ENCODE measurements around the gene SLC2A13.
"Not testable (repeated sequence)": the region's sequence is repeated elsewhere in the genome, so short reads cannot be mapped to it uniquely, and the experiment has no call there.

The SLC2A13 gene

GRCh38 chr12:39923364-39923763 is 182.5 kb downstream of the SLC2A13 start:
- Histone ChIP-seq H3K27ac (ENCODE audit: low read length) (no peak overlapping the region), H3K27me3 (ENCODE audit: low read depth, low read length) (no peaks in the 10 kb centered on the region)

GRCh38 chr12:39922598-39922997 is 183.3 kb downstream of the SLC2A13 start:
- not testable (repeated sequence) for H3K36me3 ChIP-seq (ENCODE audit: control insufficient read depth in 1 of 2, insufficient read depth in 2 of 2, low read length in 2 of 2); H3K27ac ChIP-seq (ENCODE audit: low read length); H3K4me3 ChIP-seq (ENCODE audit: low read depth in 1 of 2, low read length in 2 of 2); H3K27me3 ChIP-seq (ENCODE audit: low read depth, low read length); H3K9me3 ChIP-seq (ENCODE audit: control insufficient read depth in 1 of 2, low read length in 2 of 2); H3K4me1 ChIP-seq (ENCODE audit: control insufficient read depth in 1 of 2, insufficient read depth in 2 of 2, low read length in 2 of 2)

More at GRCh38 chr12:39923364-39923763, 182.5 kb downstream of the SLC2A13 start:
- Histone ChIP-seq H3K36me3 (ENCODE audit: control insufficient read depth in 1 of 2, insufficient read depth in 2 of 2, low read length in 2 of 2) (no peaks in the 10 kb centered on the region), H3K4me1 (ENCODE audit: control insufficient read depth in 1 of 2, insufficient read depth in 2 of 2, low read length in 2 of 2) (no peaks in the 10 kb centered on the region), H3K4me3 (ENCODE audit: low read depth in 1 of 2, low read length in 2 of 2) (no peak overlapping the region), H3K9me3 (ENCODE audit: control insufficient read depth in 1 of 2, low read length in 2 of 2) (no peaks in the 10 kb centered on the region)

GRCh38 chr12:39920647-39921046 is 185.2 kb downstream of the SLC2A13 start:
- Histone ChIP-seq H3K9me3 (ENCODE audit: control insufficient read depth in 1 of 2, low read length in 2 of 2) (no peaks in the 10 kb centered on the region), H3K27me3 (ENCODE audit: low read depth, low read length) (no peaks in the 10 kb centered on the region), H3K4me1 (ENCODE audit: control insufficient read depth in 1 of 2, insufficient read depth in 2 of 2, low read length in 2 of 2) (no peaks in the 10 kb centered on the region), H3K36me3 (ENCODE audit: control insufficient read depth in 1 of 2, insufficient read depth in 2 of 2, low read length in 2 of 2) (no peaks in the 10 kb centered on the region), H3K27ac (ENCODE audit: low read length) (no peak overlapping the region), H3K4me3 (ENCODE audit: low read depth in 1 of 2, low read length in 2 of 2) (no peak overlapping the region)

GRCh38 chr12:39920222-39920621 is 185.7 kb downstream of the SLC2A13 start:
- H3K9me3 ChIP-seq (ENCODE audit: control insufficient read depth in 1 of 2, low read length in 2 of 2) = no peaks in the 10 kb centered on the region
- no peaks in the 10 kb centered on the region for H3K36me3 ChIP-seq (ENCODE audit: control insufficient read depth in 1 of 2, insufficient read depth in 2 of 2, low read length in 2 of 2)
- H3K27me3 ChIP-seq (ENCODE audit: low read depth, low read length) = no peaks in the 10 kb centered on the region
- no peaks in the 10 kb centered on the region for H3K4me1 ChIP-seq (ENCODE audit: control insufficient read depth in 1 of 2, insufficient read depth in 2 of 2, low read length in 2 of 2)
- H3K4me3 ChIP-seq (ENCODE audit: low read depth in 1 of 2, low read length in 2 of 2) = no peak overlapping the region
- H3K27ac ChIP-seq (ENCODE audit: low read length) = no peak overlapping the region

- H3K4me3 ChIP-seq (ENCODE audit: low read depth in 1 of 2, low read length in 2 of 2) = no peak overlapping the region
- H3K36me3 ChIP-seq (ENCODE audit: control insufficient read depth in 1 of 2, insufficient read depth in 2 of 2, low read length in 2 of 2) = no peaks in the 10 kb centered on the region
- no peaks in the 10 kb centered on the region for H3K27me3 ChIP-seq (ENCODE audit: low read depth, low read length)
- no peaks in the 10 kb centered on the region for H3K9me3 ChIP-seq (ENCODE audit: control insufficient read depth in 1 of 2, low read length in 2 of 2)
- no peaks in the 10 kb centered on the region for H3K4me1 ChIP-seq (ENCODE audit: control insufficient read depth in 1 of 2, insufficient read depth in 2 of 2, low read length in 2 of 2)
- H3K27ac ChIP-seq (ENCODE audit: low read length) = no peak overlapping the region
These were observed 186.1 kb downstream of the SLC2A13 start for GRCh38 chr12:39919790-39920189.

GRCh38 chr12:39915249-39915648 is 190.6 kb downstream of the SLC2A13 start:
- Histone ChIP-seq H3K4me3 (ENCODE audit: low read depth in 1 of 2, low read length in 2 of 2) (no peak overlapping the region), H3K36me3 (ENCODE audit: control insufficient read depth in 1 of 2, insufficient read depth in 2 of 2, low read length in 2 of 2) (no peaks in the 10 kb centered on the region), H3K9me3 (ENCODE audit: control insufficient read depth in 1 of 2, low read length in 2 of 2) (no peaks in the 10 kb centered on the region), H3K27me3 (ENCODE audit: low read depth, low read length) (no peaks in the 10 kb centered on the region), H3K4me1 (ENCODE audit: control insufficient read depth in 1 of 2, insufficient read depth in 2 of 2, low read length in 2 of 2) (no peaks in the 10 kb centered on the region), H3K27ac (ENCODE audit: low read length) (no peak overlapping the region)

- H3K27me3 ChIP-seq (ENCODE audit: low read depth, low read length) = no peaks in the 10 kb centered on the region
- H3K36me3 ChIP-seq (ENCODE audit: control insufficient read depth in 1 of 2, insufficient read depth in 2 of 2, low read length in 2 of 2) = no peaks in the 10 kb centered on the region
- no peak overlapping the region for H3K4me3 ChIP-seq (ENCODE audit: low read depth in 1 of 2, low read length in 2 of 2)
- no peaks in the 10 kb centered on the region for H3K4me1 ChIP-seq (ENCODE audit: control insufficient read depth in 1 of 2, insufficient read depth in 2 of 2, low read length in 2 of 2)
- no peaks in the 10 kb centered on the region for H3K9me3 ChIP-seq (ENCODE audit: control insufficient read depth in 1 of 2, low read length in 2 of 2)
- H3K27ac ChIP-seq (ENCODE audit: low read length) = no peak overlapping the region
These were observed 193.5 kb downstream of the SLC2A13 start for GRCh38 chr12:39912211-39912980.

- Histone ChIP-seq H3K36me3 (ENCODE audit: control insufficient read depth in 1 of 2, insufficient read depth in 2 of 2, low read length in 2 of 2) (no peaks in the 10 kb centered on the region), H3K9me3 (ENCODE audit: control insufficient read depth in 1 of 2, low read length in 2 of 2) (no peaks in the 10 kb centered on the region), H3K27ac (ENCODE audit: low read length) (no peak overlapping the region), H3K4me1 (ENCODE audit: control insufficient read depth in 1 of 2, insufficient read depth in 2 of 2, low read length in 2 of 2) (peaks cover 3 to 8% of the 10 kb centered on the region in 2 donors), H3K4me3 (ENCODE audit: low read depth in 1 of 2, low read length in 2 of 2) (no peak overlapping the region), H3K27me3 (ENCODE audit: low read depth, low read length) (no peaks in the 10 kb centered on the region)
These were observed 199.6 kb downstream of the SLC2A13 start for GRCh38 chr12:39906237-39906636.

GRCh38 chr12:39905152-39905551 is 200.7 kb downstream of the SLC2A13 start:
- Histone ChIP-seq H3K27ac (ENCODE audit: low read length) (no peak overlapping the region), H3K9me3 (ENCODE audit: control insufficient read depth in 1 of 2, low read length in 2 of 2) (no peaks in the 10 kb centered on the region)

GRCh38 chr12:39902821-39903220 is 203.1 kb downstream of the SLC2A13 start:
- no peaks in the 10 kb centered on the region for H3K9me3 ChIP-seq (ENCODE audit: control insufficient read depth in 1 of 2, low read length in 2 of 2)
- H3K4me3 ChIP-seq (ENCODE audit: low read depth in 1 of 2, low read length in 2 of 2) = no peak overlapping the region

More at GRCh38 chr12:39905152-39905551, 200.7 kb downstream of the SLC2A13 start:
- Histone ChIP-seq H3K4me3 (ENCODE audit: low read depth in 1 of 2, low read length in 2 of 2) (no peak overlapping the region), H3K27me3 (ENCODE audit: low read depth, low read length) (no peaks in the 10 kb centered on the region), H3K4me1 (ENCODE audit: control insufficient read depth in 1 of 2, insufficient read depth in 2 of 2, low read length in 2 of 2) (peaks cover 3 to 8% of the 10 kb centered on the region in 2 donors), H3K36me3 (ENCODE audit: control insufficient read depth in 1 of 2, insufficient read depth in 2 of 2, low read length in 2 of 2) (no peaks in the 10 kb centered on the region)

GRCh38 chr12:39897315-39897714 is 208.6 kb downstream of the SLC2A13 start:
- no peaks in the 10 kb centered on the region for H3K27me3 ChIP-seq (ENCODE audit: low read depth, low read length)
- no peaks in the 10 kb centered on the region for H3K4me1 ChIP-seq (ENCODE audit: control insufficient read depth in 1 of 2, insufficient read depth in 2 of 2, low read length in 2 of 2)
- no peaks in the 10 kb centered on the region for H3K36me3 ChIP-seq (ENCODE audit: control insufficient read depth in 1 of 2, insufficient read depth in 2 of 2, low read length in 2 of 2)
- H3K27ac ChIP-seq (ENCODE audit: low read length) = no peak overlapping the region
- H3K4me3 ChIP-seq (ENCODE audit: low read depth in 1 of 2, low read length in 2 of 2) = no peak overlapping the region
- no peaks in the 10 kb centered on the region for H3K9me3 ChIP-seq (ENCODE audit: control insufficient read depth in 1 of 2, low read length in 2 of 2)

More at GRCh38 chr12:39902821-39903220, 203.1 kb downstream of the SLC2A13 start:
- Histone ChIP-seq H3K36me3 (ENCODE audit: control insufficient read depth in 1 of 2, insufficient read depth in 2 of 2, low read length in 2 of 2) (no peaks in the 10 kb centered on the region), H3K27me3 (ENCODE audit: low read depth, low read length) (no peaks in the 10 kb centered on the region), H3K4me1 (ENCODE audit: control insufficient read depth in 1 of 2, insufficient read depth in 2 of 2, low read length in 2 of 2) (peaks cover 3 to 8% of the 10 kb centered on the region in 2 donors), H3K27ac (ENCODE audit: low read length) (no peak overlapping the region)

GRCh38 chr12:39893388-39893787 is 212.5 kb downstream of the SLC2A13 start:
- not testable (repeated sequence) for H3K27ac ChIP-seq (ENCODE audit: low read length); H3K36me3 ChIP-seq (ENCODE audit: control insufficient read depth in 1 of 2, insufficient read depth in 2 of 2, low read length in 2 of 2); H3K27me3 ChIP-seq (ENCODE audit: low read depth, low read length); H3K4me3 ChIP-seq (ENCODE audit: low read depth in 1 of 2, low read length in 2 of 2); H3K4me1 ChIP-seq (ENCODE audit: control insufficient read depth in 1 of 2, insufficient read depth in 2 of 2, low read length in 2 of 2); H3K9me3 ChIP-seq (ENCODE audit: control insufficient read depth in 1 of 2, low read length in 2 of 2)

Measured in muscle layer of duodenum (tissue), 2 donors.